GM12891 (cell line): ENCODE results near the gene ASPG.

ENCODE experiments used
- DNase-seq: peaks from one replicate; pipeline ENCODE4 v3.0.0; 2011; ENCODE audit warnings: low spot score; ENCODE audit not compliant: insufficient read length
- FAIRE-seq: peaks from 2 replicates; lab custom pipeline; 2011; peaks lifted over from hg19 to GRCh38; lab: Jason Lieb, UNC
- PAX5 ChIP-seq: IDR thresholded peaks from 2 replicates; pipeline ENCODE4 v1.6.1; 2011; ENCODE audit warnings: low read length, moderate library complexity, mild to moderate bottlenecking; ENCODE audit not compliant: insufficient read depth, severe bottlenecking
- POLR2A ChIP-seq: IDR thresholded peaks from 2 replicates; pipeline ENCODE4 v1.6.1; 2011; ENCODE audit warnings: low read depth, low read length, control low read depth
- POLR2AphosphoS5 ChIP-seq: IDR thresholded peaks from 2 replicates; pipeline ENCODE4 v1.6.1; 2011; ENCODE audit warnings: low read depth, low read length, control low read depth
- POU2F2 ChIP-seq: IDR thresholded peaks from 2 replicates; pipeline ENCODE4 v1.6.1; 2011; ENCODE audit warnings: low read depth, mild to moderate bottlenecking, control low read depth, low read length, moderate library complexity
- SPI1 ChIP-seq: IDR thresholded peaks from 2 replicates; pipeline ENCODE4 v1.6.1; 2011; ENCODE audit warnings: low read depth, low read length, control low read depth
- TAF1 ChIP-seq: IDR thresholded peaks from 2 replicates; pipeline ENCODE4 v1.6.1; 2011; ENCODE audit warnings: low read depth, low read length, control low read depth

Gene ASPG

GRCh38 chr14:104100171-104101085 is 14.9 kb downstream of the ASPG start:
- no peak for TF ChIP-seq POLR2AphosphoS5
- TF ChIP-seq POLR2A, result no peak
- no peak for TF ChIP-seq PAX5
- no peak for TF ChIP-seq SPI1
- no peak for TF ChIP-seq POU2F2
- no peak for TF ChIP-seq TAF1

GRCh38 chr14:104101086-104101621 is 15.7 kb downstream of the ASPG start:
- TF ChIP-seq POU2F2 (no peak), POLR2A (no peak), PAX5 (no peak), SPI1 (no peak)
- DNase-seq (no peak), FAIRE-seq (no peak)

More at GRCh38 chr14:104100171-104101085, 14.9 kb downstream of the ASPG start:
- FAIRE-seq, result no peak
- no peak for DNase-seq

DNA sequence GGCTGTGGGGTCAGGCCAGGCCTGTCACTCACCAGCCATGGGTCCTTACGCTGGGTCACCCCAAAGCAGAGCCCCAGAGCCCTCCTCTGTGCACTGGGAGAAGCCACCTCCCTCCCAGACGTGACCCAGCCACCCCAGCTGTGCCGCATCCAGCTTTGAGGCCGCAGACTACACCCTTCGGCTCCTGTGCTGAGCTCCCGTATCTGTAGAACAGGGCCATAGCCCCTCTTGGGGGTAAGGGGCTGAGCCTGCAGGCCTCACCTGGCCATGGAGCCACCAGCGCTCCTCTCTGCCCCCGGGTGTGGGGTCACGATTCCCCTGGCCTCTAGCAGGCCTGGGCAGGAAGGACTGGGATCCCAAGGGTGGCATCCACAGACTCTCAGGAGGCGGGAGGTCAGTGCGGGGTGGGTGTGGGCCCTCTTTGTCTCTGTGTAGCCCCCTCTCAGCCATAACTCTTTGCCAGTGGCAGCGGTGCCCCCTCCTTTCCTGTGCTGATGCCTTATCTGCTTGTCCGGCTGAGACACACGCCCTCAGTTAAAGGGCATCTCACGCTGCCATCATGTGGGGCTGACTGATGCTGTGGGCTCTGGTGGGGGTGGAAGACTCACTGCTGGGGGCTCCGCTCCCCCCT is 16.3 kb downstream of the ASPG start:
- no peak for TF ChIP-seq SPI1
- no peak for TF ChIP-seq POU2F2
- no peak for TF ChIP-seq PAX5
- TF ChIP-seq TAF1, result no peak
- no peak for TF ChIP-seq POLR2AphosphoS5
- TF ChIP-seq POLR2A, result no peak

GRCh38 chr14:104102282-104102914 is 16.9 kb downstream of the ASPG start:
- DNase-seq (no peak), FAIRE-seq (no peak)
- TF ChIP-seq SPI1 (no peak), POLR2A (no peak), POLR2AphosphoS5 (no peak), POU2F2 (no peak), TAF1 (no peak), PAX5 (no peak)

More for the DNA sequence above, 16.3 kb downstream of the ASPG start:
- DNase-seq, result no peak
- no peak for FAIRE-seq

GRCh38 chr14:104103061-104103445 is 17.6 kb downstream of the ASPG start:
- DNase-seq, result no peak
- FAIRE-seq, result no peak
- TF ChIP-seq POLR2A (no peak), SPI1 (no peak), POLR2AphosphoS5 (no peak), POU2F2 (no peak), TAF1 (no peak), PAX5 (no peak)

DNA sequence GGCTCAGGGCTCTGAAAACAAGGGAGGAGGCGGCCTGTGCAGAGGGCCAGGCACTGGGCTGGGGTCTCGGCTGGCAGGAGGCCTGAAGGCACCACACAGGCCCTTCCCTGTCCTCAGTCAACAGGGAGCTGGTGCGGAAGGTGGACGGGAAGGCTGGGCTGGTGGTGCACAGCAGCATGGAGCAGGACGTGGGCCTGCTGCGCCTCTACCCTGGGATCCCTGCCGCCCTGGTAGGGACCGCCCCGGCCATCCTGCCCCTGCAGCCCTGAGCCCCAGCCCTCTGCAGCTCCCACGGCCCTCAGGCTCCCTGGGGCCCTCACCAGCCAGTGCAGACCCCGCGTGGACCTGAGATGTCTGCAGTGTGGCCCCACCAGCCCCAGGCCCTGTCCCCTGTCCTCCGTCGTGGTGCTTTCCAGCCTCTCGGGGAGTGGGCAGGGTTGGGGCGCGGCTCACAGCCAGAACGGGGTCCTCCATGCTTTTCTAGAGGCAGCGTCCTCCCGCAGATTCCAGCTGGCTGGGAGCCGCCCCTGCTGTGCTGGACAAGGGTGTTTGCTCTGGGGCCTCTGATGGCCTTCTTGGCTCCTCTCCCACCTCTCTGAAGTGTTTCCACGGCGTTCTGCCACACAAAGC is 18.1 kb downstream of the ASPG start:
- TF ChIP-seq SPI1 (no peak), PAX5 (no peak), POLR2AphosphoS5 (no peak), POU2F2 (no peak), TAF1 (no peak), POLR2A (no peak)
- DNase-seq (no peak), FAIRE-seq (no peak)

- DNase-seq (no peak), FAIRE-seq (no peak)
- no peak for TF ChIP-seq TAF1
- no peak for TF ChIP-seq POLR2AphosphoS5
- no peak for TF ChIP-seq PAX5
- TF ChIP-seq POU2F2, result no peak
- no peak for TF ChIP-seq SPI1
- no peak for TF ChIP-seq POLR2A
These were observed 18.8 kb downstream of the ASPG start for GRCh38 chr14:104104076-104104901.
